Midbrain (tissue), 1 donor: Measurements from ENCODE around the gene SPINK8.
A peak's percentile ranks its signal among the peaks of the same experiment; 100 is the strongest.
"Not testable (repeated sequence)": the region's sequence is repeated elsewhere in the genome, so short reads cannot be mapped to it uniquely, and the experiment has no call there.

ENCODE experiments used
- DNase-seq: peaks from one replicate; lab custom pipeline; 2025; lab: John Stamatoyannopoulos, UW

The SPINK8 gene

GRCh38 chr3:48331706-48332435, 1.6 kb downstream of the SPINK8 start:
- DNase-seq: not testable (repeated sequence)

GRCh38 chr3:48320996-48321395, 12.5 kb downstream of the SPINK8 start:
- no peak for DNase-seq

- no peak for DNase-seq
These were observed 14.6 kb downstream of the SPINK8 start for GRCh38 chr3:48318713-48319468.

GRCh38 chr3:48314542-48314941, 18.9 kb downstream of the SPINK8 start:
- DNase-seq: no peak

- no peak for DNase-seq
These were observed 26.5 kb downstream of the SPINK8 start for GRCh38 chr3:48306860-48307530.

GRCh38 chr3:48306290-48306689, 27.2 kb downstream of the SPINK8 start:
- no peak for DNase-seq

GRCh38 chr3:48305396-48305795, 28.1 kb downstream of the SPINK8 start:
- no peak for DNase-seq

GRCh38 chr3:48303021-48303420, 30.4 kb downstream of the SPINK8 start:
- DNase-seq: no peak

- no peak for DNase-seq
These were observed 31.7 kb downstream of the SPINK8 start for GRCh38 chr3:48301800-48302166.

GRCh38 chr3:48301020-48301799, 32.3 kb downstream of the SPINK8 start, which contains the start of gene NME6:
Gene NME6, minus strand, starts transcription at chr3:48301367.
- peak; percentile 88 for DNase-seq

- no peak for DNase-seq
These were observed 33.4 kb downstream of the SPINK8 start for GRCh38 chr3:48299746-48300712.

GRCh38 chr3:48297111-48297810, 36.2 kb downstream of the SPINK8 start:
- no peak for DNase-seq

- DNase-seq: no peak
These were observed 36.8 kb downstream of the SPINK8 start for GRCh38 chr3:48296699-48297098.

- DNase-seq: no peak
These were observed 38.7 kb downstream of the SPINK8 start for GRCh38 chr3:48294611-48295263.

GRCh38 chr3:48289659-48290058, 43.8 kb downstream of the SPINK8 start:
- DNase-seq: no peak

GRCh38 chr3:48287034-48287433, 46.4 kb downstream of the SPINK8 start:
- no peak for DNase-seq

GRCh38 chr3:48286308-48286707, 47.2 kb downstream of the SPINK8 start:
- no peak for DNase-seq

- DNase-seq: no peak
These were observed 47.8 kb downstream of the SPINK8 start for GRCh38 chr3:48285675-48286074.

GRCh38 chr3:48285132-48285531, 48.3 kb downstream of the SPINK8 start:
- DNase-seq: no peak

GRCh38 chr3:48280881-48281280, 52.6 kb downstream of the SPINK8 start:
- DNase-seq: no peak
